ENCODE measurements around the gene CREB3L2. TPM values are rescaled to one million over a fixed set of nuclear protein-coding genes. Genes with fewer than 3 reads are reported as not detected.
"Not testable (repeated sequence)": the region's sequence is repeated elsewhere in the genome, so short reads cannot be mapped to it uniquely, and the experiment has no call there.

Gene CREB3L2, protein sequence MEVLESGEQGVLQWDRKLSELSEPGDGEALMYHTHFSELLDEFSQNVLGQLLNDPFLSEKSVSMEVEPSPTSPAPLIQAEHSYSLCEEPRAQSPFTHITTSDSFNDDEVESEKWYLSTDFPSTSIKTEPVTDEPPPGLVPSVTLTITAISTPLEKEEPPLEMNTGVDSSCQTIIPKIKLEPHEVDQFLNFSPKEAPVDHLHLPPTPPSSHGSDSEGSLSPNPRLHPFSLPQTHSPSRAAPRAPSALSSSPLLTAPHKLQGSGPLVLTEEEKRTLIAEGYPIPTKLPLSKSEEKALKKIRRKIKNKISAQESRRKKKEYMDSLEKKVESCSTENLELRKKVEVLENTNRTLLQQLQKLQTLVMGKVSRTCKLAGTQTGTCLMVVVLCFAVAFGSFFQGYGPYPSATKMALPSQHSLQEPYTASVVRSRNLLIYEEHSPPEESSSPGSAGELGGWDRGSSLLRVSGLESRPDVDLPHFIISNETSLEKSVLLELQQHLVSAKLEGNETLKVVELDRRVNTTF
- total RNA-seq: 10 to 100 TPM in 1 of 2 experiments, 1 to 10 TPM in 1; 9.1 to 12.8 TPM
- polyA plus RNA-seq: 1 to 10 TPM; 5.2 to 9.0 (median 5.5) TPM
- total RNA-seq: 8.3 to 14.5 (median 12.3) reads per million in 6 experiments

DNA sequence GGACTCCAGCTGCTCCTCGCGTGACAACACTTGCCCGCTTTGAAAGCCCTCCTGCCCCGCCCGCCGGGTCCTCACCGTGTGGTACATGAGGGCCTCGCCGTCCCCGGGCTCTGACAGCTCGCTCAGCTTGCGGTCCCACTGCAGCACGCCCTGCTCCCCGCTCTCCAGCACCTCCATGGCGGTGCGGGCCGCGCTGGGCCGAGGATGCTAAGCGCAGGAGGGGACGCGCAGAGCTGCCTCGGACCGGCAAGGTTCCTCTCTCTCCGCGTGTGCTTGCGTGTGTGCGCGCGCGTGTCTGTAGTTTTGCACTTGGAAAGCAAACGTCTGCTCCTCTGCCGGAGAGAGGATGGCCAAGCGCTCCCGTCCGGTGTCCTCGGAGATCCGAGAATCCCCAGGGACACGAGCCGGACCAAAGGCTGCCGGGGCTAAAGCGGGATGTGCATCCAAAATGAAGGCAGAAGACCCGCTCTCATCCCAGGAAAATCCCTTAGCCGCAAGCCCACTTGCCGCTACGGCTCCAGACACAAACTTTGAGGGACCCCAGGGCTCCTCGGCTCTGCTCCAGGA, at the start of gene CREB3L2:
Gene CREB3L2 (minus strand): TSS at position 558 of the 567 bp plus-strand sequence. CDS start 381 bp downstream, at position 177.
- peak within 1 kb of the TSS; percentile 63 to 96 (median 92) for H3K27ac Mint-ChIP-seq
- H3K4me1 Mint-ChIP-seq: peaks cover 21 to 50% (median 39%) of the 10 kb centered on the region in 4 donors
- no peaks in the 10 kb centered on the region for H3K9me3 Mint-ChIP-seq
- ATAC-seq (peak; percentile 47 to 65), DNase-seq (peak in 9 of 10 donors; percentile 44 to 81 (median 57))
- peak within 1 kb of the TSS; percentile 89 to 96 (median 94) for H3K4me3 Mint-ChIP-seq
- POLR2A ChIA-PET: interaction anchor here (0.9 to 3.5 kb wide), 3 partner anchors 67 to 751 kb away, joined by 3 to 11 read pairs (median 5); no protein-coding TSS in a partner anchor
- no peaks in the 10 kb centered on the region for H3K27me3 Mint-ChIP-seq
- no peaks in the 10 kb centered on the region for H3K36me3 Mint-ChIP-seq

DNA sequence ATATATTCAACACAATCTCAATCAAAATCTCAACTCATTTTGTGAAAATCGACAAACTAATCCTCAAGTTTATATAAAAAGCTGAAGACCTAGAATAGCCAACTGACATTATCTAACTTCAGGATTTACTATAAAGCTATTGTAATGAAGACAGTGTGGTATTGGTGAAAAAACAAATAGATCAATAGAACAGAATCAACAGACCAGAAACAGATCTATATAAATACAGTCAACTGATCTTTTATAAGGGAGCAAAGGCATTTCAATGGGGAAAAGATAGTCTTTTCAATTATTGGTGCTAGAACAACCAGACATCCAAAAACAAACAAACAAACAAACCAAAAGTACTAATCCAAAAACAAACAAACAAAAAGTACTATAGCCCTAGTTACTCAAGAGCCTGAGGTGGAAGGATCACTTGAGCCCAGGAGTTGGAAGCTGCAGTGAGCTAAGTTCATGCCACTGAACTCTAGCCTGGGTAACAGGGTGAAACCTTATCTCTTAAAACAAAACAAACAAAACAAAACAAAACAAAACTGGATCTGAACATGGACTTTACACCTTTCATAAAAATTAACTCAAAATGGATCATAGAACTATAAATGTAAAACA, 47.7 kb upstream of the CREB3L2 start:
- peaks cover 0 to 5% (median 0%) of the 10 kb centered on the region in 3 donors for H3K36me3 Mint-ChIP-seq
- POLR2A ChIA-PET: no interaction called here
- H3K27ac Mint-ChIP-seq: no peak overlapping the region
- DNase-seq (no peak), ATAC-seq (no peak)
- H3K4me3 Mint-ChIP-seq: no peak overlapping the region
- no peaks in the 10 kb centered on the region for H3K4me1 Mint-ChIP-seq
- H3K9me3 Mint-ChIP-seq: peaks cover 0 to 16% (median 5%) of the 10 kb centered on the region in 9 donors
- H3K27me3 Mint-ChIP-seq: peaks cover 8 to 30% (median 16%) of the 10 kb centered on the region in 5 donors

DNA sequence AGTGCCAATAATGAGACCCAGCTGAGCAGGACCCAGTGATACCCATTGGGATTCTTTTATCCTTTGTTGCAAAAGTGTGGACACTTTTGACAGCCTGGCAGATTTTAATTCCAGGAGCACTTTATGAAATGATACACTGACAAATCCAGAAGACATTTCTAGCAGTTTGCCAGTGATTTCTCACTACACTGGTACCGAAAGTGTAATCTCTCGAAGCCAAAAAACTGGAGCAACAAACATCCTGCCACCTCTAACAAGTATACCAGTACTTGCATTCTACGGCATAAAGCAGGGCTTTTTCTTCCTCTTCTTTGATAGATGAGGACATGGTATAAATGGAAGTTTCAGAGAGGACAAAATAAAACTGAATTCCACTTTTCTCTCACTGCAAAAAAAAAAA, 46.0 kb upstream of the CREB3L2 start:
- Mint-ChIP-seq H3K4me1 (no peaks in the 10 kb centered on the region), H3K27ac (no peak overlapping the region), H3K9me3 (peaks cover 0 to 14% (median 5%) of the 10 kb centered on the region in 9 donors), H3K36me3 (peaks cover 0 to 4% (median 0%) of the 10 kb centered on the region in 3 donors), H3K4me3 (no peak overlapping the region), H3K27me3 (peaks cover 10 to 26% (median 13%) of the 10 kb centered on the region in 5 donors)
- DNase-seq (no peak), ATAC-seq (no peak)
- POLR2A ChIA-PET: no interaction called here

DNA sequence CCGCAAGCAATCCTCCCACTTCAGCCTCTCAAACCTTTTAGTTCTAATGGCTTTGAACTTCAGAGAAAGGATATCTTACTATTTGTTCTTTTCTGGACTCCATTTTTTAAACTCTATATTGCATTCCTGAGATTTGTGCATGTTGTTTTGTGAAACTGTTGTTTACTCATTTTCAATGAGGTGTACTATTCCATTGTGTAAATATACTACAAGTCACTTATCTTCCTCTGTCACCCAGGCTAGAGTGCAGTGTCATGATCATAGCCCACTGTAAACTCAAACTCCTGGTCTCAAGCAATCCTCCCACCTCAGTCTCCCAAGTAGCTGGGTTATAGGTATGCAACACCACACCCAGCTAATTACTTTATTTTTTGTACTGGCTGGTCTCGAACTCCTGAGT, 43.0 kb upstream of the CREB3L2 start:
- Mint-ChIP-seq H3K27me3 (peaks cover 10 to 26% (median 12%) of the 10 kb centered on the region in 5 donors), H3K36me3 (no peaks in the 10 kb centered on the region), H3K4me3 (no peak overlapping the region), H3K27ac (no peak overlapping the region), H3K9me3 (peaks cover 0 to 8% (median 3%) of the 10 kb centered on the region in 9 donors), H3K4me1 (peaks cover 0 to 7% (median 0%) of the 10 kb centered on the region in 4 donors)
- ATAC-seq: no peak
- POLR2A ChIA-PET: no interaction called here
- DNase-seq: no peak

DNA sequence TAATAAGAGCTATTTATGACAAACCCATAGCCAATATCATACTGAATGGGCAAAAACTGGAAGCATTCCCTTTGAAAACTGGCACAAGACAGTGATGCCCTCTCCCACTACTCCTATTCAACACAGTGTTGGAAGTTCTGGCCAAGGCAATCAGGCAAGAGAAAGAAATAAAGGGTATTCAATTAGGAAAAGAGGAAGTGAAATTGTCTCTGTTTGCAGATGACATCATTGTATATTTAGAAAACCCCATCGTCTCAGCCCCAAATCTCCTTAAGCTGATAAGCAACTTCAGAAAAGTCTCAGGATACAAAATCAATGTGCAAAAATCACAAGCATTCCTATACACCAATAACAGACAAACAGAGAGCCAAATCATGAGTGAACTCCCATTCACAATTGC, 38.2 kb upstream of the CREB3L2 start:
- POLR2A ChIA-PET, ATAC-seq, H3K4me3 Mint-ChIP-seq, DNase-seq, H3K27ac Mint-ChIP-seq: not testable (repeated sequence)
- peaks cover 0 to 35% (median 12%) of the 10 kb centered on the region in 9 donors for H3K9me3 Mint-ChIP-seq
- peaks cover 0 to 12% (median 0%) of the 10 kb centered on the region in 4 donors for H3K4me1 Mint-ChIP-seq
- peaks cover 0 to 16% (median 6%) of the 10 kb centered on the region in 3 donors for H3K36me3 Mint-ChIP-seq
- peaks cover 12 to 28% (median 20%) of the 10 kb centered on the region in 5 donors for H3K27me3 Mint-ChIP-seq

DNA sequence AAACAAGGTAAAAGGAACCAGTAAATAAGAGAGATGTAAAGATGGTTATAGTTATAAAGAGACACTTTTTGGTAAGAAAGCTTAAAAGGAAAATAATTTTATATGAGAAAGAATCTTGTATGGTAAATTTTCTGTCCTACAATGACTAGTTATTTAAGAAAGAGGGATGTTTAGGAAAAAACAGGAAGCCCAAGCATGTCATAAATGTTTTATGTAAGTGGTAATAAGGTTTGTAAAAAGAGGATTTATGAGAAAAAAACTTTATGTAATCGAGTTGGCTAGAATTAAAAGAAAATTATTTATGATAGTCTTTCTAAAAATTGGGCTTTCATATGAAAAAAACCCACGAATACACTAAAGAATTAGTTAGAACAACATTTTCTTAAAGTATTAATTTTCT, 34.2 kb upstream of the CREB3L2 start:
- ATAC-seq: no peak
- H3K36me3 Mint-ChIP-seq: peaks cover 0 to 22% (median 7%) of the 10 kb centered on the region in 3 donors
- H3K4me1 Mint-ChIP-seq: peaks cover 0 to 16% (median 0%) of the 10 kb centered on the region in 4 donors
- POLR2A ChIA-PET: no interaction called here
- H3K4me3 Mint-ChIP-seq: no peak overlapping the region
- H3K27me3 Mint-ChIP-seq: peaks cover 10 to 23% (median 16%) of the 10 kb centered on the region in 5 donors
- H3K9me3 Mint-ChIP-seq: peaks cover 0 to 36% (median 14%) of the 10 kb centered on the region in 9 donors
- no peak for DNase-seq
- H3K27ac Mint-ChIP-seq: no peak overlapping the region

DNA sequence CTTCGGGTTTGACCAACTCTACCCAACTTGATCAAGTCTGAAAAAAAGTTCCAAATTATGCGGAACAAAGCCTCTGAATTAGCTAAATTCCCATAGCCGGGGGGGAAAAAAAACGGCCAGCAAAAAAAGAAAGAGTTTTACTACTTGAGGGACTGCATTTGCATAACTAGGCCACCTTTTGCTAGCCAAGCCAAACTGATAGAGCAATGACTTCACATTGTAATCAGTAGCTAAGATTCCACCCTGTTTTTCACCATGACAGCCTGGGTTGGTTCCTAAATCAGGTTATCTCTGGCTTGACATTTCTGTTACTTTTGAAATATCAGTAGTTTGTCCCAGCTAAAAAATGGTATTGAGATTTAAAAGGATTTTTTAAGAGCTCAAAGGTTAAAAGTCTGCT, 31.4 kb upstream of the CREB3L2 start:
- no peak overlapping the region for H3K27ac Mint-ChIP-seq
- ATAC-seq: no peak
- peaks cover 0 to 17% (median 8%) of the 10 kb centered on the region in 9 donors for H3K9me3 Mint-ChIP-seq
- H3K27me3 Mint-ChIP-seq: peaks cover under 1 to 5% (median 5%) of the 10 kb centered on the region in 5 donors
- peaks cover 0 to 14% (median 0%) of the 10 kb centered on the region in 4 donors for H3K4me1 Mint-ChIP-seq
- POLR2A ChIA-PET: no interaction called here
- H3K4me3 Mint-ChIP-seq: no peak overlapping the region
- H3K36me3 Mint-ChIP-seq: peaks cover 0 to 14% (median 7%) of the 10 kb centered on the region in 3 donors
- DNase-seq: no peak

DNA sequence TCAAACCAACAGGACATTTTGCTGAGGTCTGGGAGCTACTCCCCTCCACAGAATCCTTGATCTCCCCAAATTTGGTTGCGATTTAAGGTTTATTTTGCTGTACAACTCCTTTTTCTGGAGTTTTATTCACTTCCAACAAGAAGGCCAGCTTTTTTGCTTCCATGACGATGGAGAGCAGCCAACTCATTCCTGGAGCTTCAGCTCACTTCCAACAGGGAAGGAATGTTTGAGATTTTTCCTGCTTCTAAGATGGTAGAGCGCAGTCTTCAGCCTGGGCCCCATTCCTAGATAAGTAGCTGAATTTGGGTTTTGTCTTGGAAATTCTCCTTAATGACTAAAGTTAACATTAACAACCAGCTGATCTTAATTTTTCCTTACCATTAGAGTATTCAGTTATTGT, 30.9 kb upstream of the CREB3L2 start:
- H3K9me3 Mint-ChIP-seq: peaks cover 0 to 17% (median 8%) of the 10 kb centered on the region in 9 donors
- no peak for DNase-seq
- H3K4me1 Mint-ChIP-seq: peaks cover 0 to 17% (median 0%) of the 10 kb centered on the region in 4 donors
- no peak overlapping the region for H3K27ac Mint-ChIP-seq
- H3K4me3 Mint-ChIP-seq: no peak overlapping the region
- H3K27me3 Mint-ChIP-seq: peaks cover 0 to 5% (median 5%) of the 10 kb centered on the region in 5 donors
- no peak for ATAC-seq
- H3K36me3 Mint-ChIP-seq: peaks cover 0 to 14% (median 7%) of the 10 kb centered on the region in 3 donors
- POLR2A ChIA-PET: no interaction called here

DNA sequence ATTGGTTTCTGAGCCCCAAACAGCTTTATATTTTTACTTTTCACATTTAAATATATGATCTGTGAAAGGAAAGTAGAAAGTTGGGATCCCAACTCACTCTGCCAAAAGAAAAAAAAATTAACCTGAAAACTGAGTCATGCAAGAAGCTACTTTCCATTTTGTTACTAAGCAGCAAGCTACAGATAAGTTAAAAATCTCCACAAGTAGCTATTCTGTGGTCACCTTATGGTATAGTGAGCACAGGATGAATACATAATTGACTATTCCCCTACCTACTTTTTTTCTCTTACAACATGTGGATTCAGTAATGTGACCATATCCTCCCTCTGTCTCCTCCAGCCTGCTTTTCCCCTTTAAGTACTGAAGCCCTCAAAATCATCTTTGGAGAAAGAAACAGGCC, 30.3 kb upstream of the CREB3L2 start:
- peaks cover 0 to 23% (median 0%) of the 10 kb centered on the region in 4 donors for H3K4me1 Mint-ChIP-seq
- DNase-seq (no peak), ATAC-seq (no peak)
- no peak overlapping the region for H3K4me3 Mint-ChIP-seq
- H3K9me3 Mint-ChIP-seq: peaks cover 0 to 16% (median 8%) of the 10 kb centered on the region in 9 donors
- no peak overlapping the region for H3K27ac Mint-ChIP-seq
- peaks cover 0 to 14% (median 7%) of the 10 kb centered on the region in 3 donors for H3K36me3 Mint-ChIP-seq
- POLR2A ChIA-PET: no interaction called here
- H3K27me3 Mint-ChIP-seq: peaks cover 0 to 5% (median 5%) of the 10 kb centered on the region in 5 donors

DNA sequence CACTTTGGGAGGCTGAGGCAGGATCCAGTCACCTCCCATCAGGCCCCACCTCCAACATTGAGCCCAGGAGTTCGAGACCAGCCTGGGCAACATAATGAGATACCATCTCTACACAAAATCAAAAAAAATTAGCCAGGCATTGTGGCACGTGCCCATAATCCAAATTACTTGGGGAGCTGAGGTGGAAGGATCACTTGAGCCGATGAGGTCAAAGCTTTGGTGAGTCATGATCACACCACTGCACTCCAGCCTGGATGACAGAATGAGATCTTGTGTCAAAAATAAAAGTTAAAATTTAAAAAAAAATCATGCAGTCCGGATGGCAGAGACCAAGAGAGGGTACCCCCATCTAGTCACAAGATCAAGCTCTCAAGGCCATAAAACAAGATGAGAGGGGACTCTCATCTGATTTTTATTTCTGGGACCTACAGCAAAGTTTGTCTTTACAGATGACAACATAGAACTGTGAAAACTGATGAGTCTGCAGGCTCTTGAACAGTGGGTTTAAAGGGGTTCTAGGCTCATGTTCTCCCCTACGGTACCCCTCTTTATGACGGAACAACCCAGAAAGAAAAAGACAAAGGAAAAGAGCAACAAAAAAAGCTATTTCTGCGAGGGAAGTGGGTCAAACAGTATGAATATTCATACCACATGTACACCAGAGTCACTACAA, 28.9 kb upstream of the CREB3L2 start:
- POLR2A ChIA-PET: no interaction called here
- Mint-ChIP-seq H3K4me3 (no peak overlapping the region), H3K36me3 (peaks cover 0 to 12% (median 3%) of the 10 kb centered on the region in 3 donors), H3K27ac (no peak overlapping the region), H3K27me3 (peaks cover 0 to 2% (median 0%) of the 10 kb centered on the region in 5 donors), H3K9me3 (peaks cover 0 to 10% (median 3%) of the 10 kb centered on the region in 9 donors), H3K4me1 (peaks cover 0 to 33% (median 0%) of the 10 kb centered on the region in 4 donors)
- ATAC-seq: no peak
- DNase-seq: no peak

DNA sequence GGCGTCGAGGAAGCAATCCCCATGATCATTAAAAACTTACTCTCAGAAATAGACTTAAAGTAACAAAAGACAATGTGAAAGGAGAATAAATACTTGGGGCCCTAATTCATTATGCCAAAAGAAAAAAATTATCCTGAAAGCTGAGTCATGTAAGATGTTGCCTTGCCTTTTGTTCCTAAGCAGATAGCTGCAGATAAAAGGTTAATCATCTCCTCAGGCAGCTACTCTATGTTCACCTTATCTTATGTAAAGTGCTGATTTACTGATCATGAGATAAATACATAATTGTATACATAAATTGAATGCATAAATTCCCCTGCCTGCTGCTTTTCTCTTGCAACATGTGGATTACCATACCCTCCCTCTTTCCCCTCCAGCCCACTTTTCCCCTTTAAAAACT, 28.1 kb upstream of the CREB3L2 start:
- POLR2A ChIA-PET: no interaction called here

DNA sequence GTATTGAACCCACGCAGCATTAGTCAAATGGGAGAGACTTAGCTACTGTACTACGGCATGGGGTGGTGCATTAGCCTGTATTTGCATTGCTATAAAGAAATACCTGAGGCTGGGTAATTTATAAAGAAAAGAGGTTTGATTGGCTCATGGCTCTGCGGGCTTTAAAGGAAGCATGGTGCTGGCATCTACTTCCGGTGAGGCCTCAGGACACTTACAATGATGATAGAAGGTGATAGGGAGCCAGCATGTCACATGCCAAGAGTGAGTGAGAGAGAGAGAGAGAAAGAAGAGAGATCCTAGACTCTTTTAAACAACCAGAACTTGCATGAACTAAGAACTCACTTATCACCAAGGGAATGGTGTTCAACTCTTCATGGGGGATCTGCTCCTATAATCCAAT, 27.2 kb upstream of the CREB3L2 start:
- POLR2A ChIA-PET: no interaction called here
- Mint-ChIP-seq H3K9me3 (peaks cover 0 to 14% (median 6%) of the 10 kb centered on the region in 9 donors), H3K36me3 (peaks cover 0 to 11% (median 4%) of the 10 kb centered on the region in 3 donors), H3K27me3 (no peaks in the 10 kb centered on the region), H3K4me3 (no peak overlapping the region), H3K27ac (peak overlapping the region in 1 of 10 donors; percentile 36), H3K4me1 (peaks cover 0 to 36% (median 2%) of the 10 kb centered on the region in 4 donors)
- ATAC-seq (no peak), DNase-seq (no peak)

More for the DNA sequence above, 28.1 kb upstream of the CREB3L2 start:
- peaks cover 0 to 2% (median 0%) of the 10 kb centered on the region in 5 donors for H3K27me3 Mint-ChIP-seq
- DNase-seq: no peak
- H3K27ac Mint-ChIP-seq: no peak overlapping the region
- ATAC-seq: no peak
- peaks cover 0 to 9% (median 8%) of the 10 kb centered on the region in 3 donors for H3K36me3 Mint-ChIP-seq
- H3K9me3 Mint-ChIP-seq: peaks cover 0 to 15% (median 5%) of the 10 kb centered on the region in 9 donors
- H3K4me1 Mint-ChIP-seq: peaks cover 0 to 36% (median 0%) of the 10 kb centered on the region in 4 donors
- H3K4me3 Mint-ChIP-seq: no peak overlapping the region

All from naive thymus-derived CD8-positive, alpha-beta T cell (primary cell).